Mucosa of stomach (tissue), 1 donor: ENCODE results near the gene ATP11A.
"Not testable (repeated sequence)": the region's sequence is repeated elsewhere in the genome, so short reads cannot be mapped to it uniquely, and the experiment has no call there.

Source experiments
- H3K27me3 ChIP-seq: one replicate; pipeline ENCODE4 v1.7.0; 2013; ENCODE audit warnings: mild to moderate bottlenecking, low read length; ENCODE audit not compliant: control insufficient read depth, insufficient read depth
- H3K36me3 ChIP-seq: one replicate; pipeline ENCODE4 v1.7.0; 2013; ENCODE audit warnings: low read length; ENCODE audit not compliant: control insufficient read depth, insufficient read depth
- H3K4me1 ChIP-seq: one replicate; pipeline ENCODE4 v1.7.0; 2013; ENCODE audit warnings: mild to moderate bottlenecking, low read length; ENCODE audit not compliant: control insufficient read depth, insufficient read depth
- H3K4me3 ChIP-seq: one replicate; pipeline ENCODE4 v1.7.0; 2013; ENCODE audit warnings: low read length
- H3K9ac ChIP-seq: one replicate; pipeline ENCODE4 v1.7.0; 2013; ENCODE audit warnings: mild to moderate bottlenecking, low read length, moderate library complexity
- H3K9me3 ChIP-seq: one replicate; pipeline ENCODE4 v1.7.0; 2013; ENCODE audit warnings: mild to moderate bottlenecking, low read length, moderate library complexity; ENCODE audit not compliant: control insufficient read depth
- donor health status: Pancreatic carcinoma.

Gene ATP11A

GRCh38 chr13:112709316-112709715 is 19.5 kb downstream of the ATP11A start:
- not testable (repeated sequence) for H3K9ac ChIP-seq, H3K4me3 ChIP-seq, H3K36me3 ChIP-seq, H3K9me3 ChIP-seq, H3K27me3 ChIP-seq
- H3K4me1 ChIP-seq, result peaks cover 20% of the 10 kb centered on the region

GRCh38 chr13:112709825-112710783 is 20.3 kb downstream of the ATP11A start:
- H3K9me3 ChIP-seq, result no peaks in the 10 kb centered on the region
- peaks cover 20% of the 10 kb centered on the region for H3K4me1 ChIP-seq
- H3K9ac ChIP-seq, result no peak overlapping the region
- no peak overlapping the region for H3K4me3 ChIP-seq
- no peaks in the 10 kb centered on the region for H3K36me3 ChIP-seq
- no peaks in the 10 kb centered on the region for H3K27me3 ChIP-seq

GRCh38 chr13:112710855-112711527 is 21.2 kb downstream of the ATP11A start:
- Histone ChIP-seq H3K4me1 (peaks cover 20% of the 10 kb centered on the region), H3K4me3 (peak overlapping the region; percentile 15), H3K27me3 (no peaks in the 10 kb centered on the region), H3K36me3 (no peaks in the 10 kb centered on the region), H3K9ac (peak overlapping the region; percentile 63), H3K9me3 (no peaks in the 10 kb centered on the region)

- H3K4me1 ChIP-seq, result peaks cover 20% of the 10 kb centered on the region
- no peaks in the 10 kb centered on the region for H3K27me3 ChIP-seq
- no peaks in the 10 kb centered on the region for H3K36me3 ChIP-seq
- peak overlapping the region; percentile 15 for H3K4me3 ChIP-seq
- H3K9me3 ChIP-seq, result no peaks in the 10 kb centered on the region
- peak overlapping the region; percentile 63 for H3K9ac ChIP-seq
These were observed 21.9 kb downstream of the ATP11A start for GRCh38 chr13:112711528-112712265.

- Histone ChIP-seq H3K27me3 (no peaks in the 10 kb centered on the region), H3K9me3 (no peaks in the 10 kb centered on the region), H3K9ac (peak overlapping the region; percentile 52), H3K4me3 (no peak overlapping the region), H3K36me3 (no peaks in the 10 kb centered on the region), H3K4me1 (peaks cover 20% of the 10 kb centered on the region)
These were observed 22.8 kb downstream of the ATP11A start for GRCh38 chr13:112712451-112713207.

GRCh38 chr13:112713517-112714253 is 23.8 kb downstream of the ATP11A start:
- Histone ChIP-seq H3K4me1 (peaks cover 20% of the 10 kb centered on the region), H3K36me3 (no peaks in the 10 kb centered on the region), H3K27me3 (no peaks in the 10 kb centered on the region), H3K4me3 (no peak overlapping the region), H3K9me3 (no peaks in the 10 kb centered on the region), H3K9ac (no peak overlapping the region)

- Histone ChIP-seq H3K36me3 (no peaks in the 10 kb centered on the region), H3K4me1 (peaks cover 23% of the 10 kb centered on the region), H3K27me3 (no peaks in the 10 kb centered on the region), H3K9ac (no peak overlapping the region), H3K4me3 (no peak overlapping the region), H3K9me3 (no peaks in the 10 kb centered on the region)
These were observed 24.7 kb downstream of the ATP11A start for GRCh38 chr13:112714376-112715174.

GRCh38 chr13:112715210-112715609 is 25.4 kb downstream of the ATP11A start:
- H3K36me3 ChIP-seq, result no peaks in the 10 kb centered on the region
- H3K9ac ChIP-seq, result no peak overlapping the region
- no peaks in the 10 kb centered on the region for H3K9me3 ChIP-seq
- H3K27me3 ChIP-seq, result no peaks in the 10 kb centered on the region
- H3K4me3 ChIP-seq, result no peak overlapping the region
- peaks cover 27% of the 10 kb centered on the region for H3K4me1 ChIP-seq

GRCh38 chr13:112715715-112716460 is 26.1 kb downstream of the ATP11A start:
- H3K9ac ChIP-seq, result no peak overlapping the region
- H3K27me3 ChIP-seq, result no peaks in the 10 kb centered on the region
- H3K36me3 ChIP-seq, result no peaks in the 10 kb centered on the region
- peaks cover 28% of the 10 kb centered on the region for H3K4me1 ChIP-seq
- H3K9me3 ChIP-seq, result no peaks in the 10 kb centered on the region
- no peak overlapping the region for H3K4me3 ChIP-seq

- Histone ChIP-seq H3K9ac (no peak overlapping the region), H3K4me1 (peaks cover 28% of the 10 kb centered on the region), H3K27me3 (no peaks in the 10 kb centered on the region), H3K9me3 (no peaks in the 10 kb centered on the region), H3K36me3 (no peaks in the 10 kb centered on the region), H3K4me3 (no peak overlapping the region)
These were observed 26.6 kb downstream of the ATP11A start for GRCh38 chr13:112716461-112716820.
